GM20431 (cell line): ENCODE measurements around the gene YPEL1.

Experiments used
- in situ Hi-C: fragments of 300-500 bp; cut with MseI, MboI; formaldehyde crosslinking; loops from one replicate; pipeline ENCODE4 v1.15.0; 2020; ENCODE audit warnings: low sequenced_read_pairs; ENCODE audit not compliant: unreplicated experiment

The YPEL1 gene

GRCh38 chr22:21666786-21667185 lies 68.8 kb downstream of the YPEL1 start:
- in situ Hi-C loops, result no loop called here

- in situ Hi-C loops, result no loop called here
Measured at GRCh38 chr22:21665047-21665851, 70.3 kb downstream of the YPEL1 start.

- in situ Hi-C loops, result no loop called here
Measured at GRCh38 chr22:21663738-21664137, 71.9 kb downstream of the YPEL1 start.

GRCh38 chr22:21661991-21662390 lies 73.6 kb downstream of the YPEL1 start:
- in situ Hi-C loops, result no loop called here

GRCh38 chr22:21660904-21661303 lies 74.7 kb downstream of the YPEL1 start:
- in situ Hi-C loops, result no loop called here

- in situ Hi-C loops, result no loop called here
Measured at GRCh38 chr22:21659864-21660525, 75.6 kb downstream of the YPEL1 start.

- in situ Hi-C loops, result no loop called here
Measured at GRCh38 chr22:21657360-21658032, 78.1 kb downstream of the YPEL1 start.

- in situ Hi-C loops, result no loop called here
Measured at GRCh38 chr22:21657020-21657359, 78.6 kb downstream of the YPEL1 start.

GRCh38 chr22:21652547-21653545 lies 82.7 kb downstream of the YPEL1 start:
- in situ Hi-C loops, result no loop called here

- in situ Hi-C loops, result no loop called here
Measured at GRCh38 chr22:21652010-21652546, 83.5 kb downstream of the YPEL1 start.

GRCh38 chr22:21651521-21652009 lies 84.0 kb downstream of the YPEL1 start:
- in situ Hi-C loops, result no loop called here

- in situ Hi-C loops, result no loop called here
Measured at GRCh38 chr22:21650823-21651520, 84.6 kb downstream of the YPEL1 start.

- in situ Hi-C loops, result no loop called here
Measured at GRCh38 chr22:21650280-21650679, 85.3 kb downstream of the YPEL1 start.
